H1 (cell line): ENCODE measurements around the gene VCY. TPM values are rescaled to one million over a fixed set of nuclear protein-coding genes. Genes with fewer than 3 reads are reported as not detected.
A peak's percentile ranks its signal among the peaks of the same experiment; 100 is the strongest.
"Not testable (repeated sequence)": the region's sequence is repeated elsewhere in the genome, so short reads cannot be mapped to it uniquely, and the experiment has no call there.

Experiments
- CTCF ChIA-PET: fragments of 300-600 bp; sonication (Branson Sonifier 250); formaldehyde crosslinking; loops from one replicate; lab custom pipeline; 2021; ENCODE audit not compliant: partially characterized antibody; lab: Charles Lee
- POLR2A ChIA-PET: fragments of 300-600 bp; sonication (Branson Sonifier 250); formaldehyde crosslinking; loops from one replicate; lab custom pipeline; 2021; ENCODE audit warnings: inconsistent platforms; ENCODE audit not compliant: partially characterized antibody; lab: Charles Lee
- DNase-seq, 2 experiments: peaks; one replicate each; pipeline versions ENCODE4 v3.0.0 to v3.0.0-alpha.2; 2010 to 2022; ENCODE audit warnings: low spot score in 2 of 2, low read depth in 1 of 2, mixed read lengths in 1 of 2
- FAIRE-seq: peaks from 2 replicates; lab custom pipeline; 2011; peaks lifted over from hg19 to GRCh38; lab: Jason Lieb, UNC
- H2AFZ ChIP-seq: 2 replicates; pipeline ENCODE4 v1.8.1; 2012; ENCODE audit warnings: low read length, inconsistent platforms
- H2AK5ac ChIP-seq: 2 replicates; pipeline ENCODE4 v1.6.1; 2013; ENCODE audit warnings: low read depth, low read length
- H2BK120ac ChIP-seq: replicated peaks from 2 replicates; pipeline ENCODE3; 2013; ENCODE audit warnings: low read depth, low read length, inconsistent platforms
- H2BK12ac ChIP-seq: 2 replicates; pipeline ENCODE4 v1.6.1; 2013; ENCODE audit warnings: low read depth, low read length
- H2BK15ac ChIP-seq: 2 replicates; pipeline ENCODE4 v1.6.1; 2013; ENCODE audit warnings: low read length
- H2BK20ac ChIP-seq: 2 replicates; pipeline ENCODE4 v1.6.1; 2013; ENCODE audit warnings: low read length
- H2BK5ac ChIP-seq: 2 replicates; pipeline ENCODE4 v1.6.1; 2013; ENCODE audit warnings: low read depth, low read length
- H3K14ac ChIP-seq: 2 replicates; pipeline ENCODE4 v1.6.1; 2013; ENCODE audit warnings: inconsistent platforms; ENCODE audit not compliant: insufficient read length
- H3K18ac ChIP-seq: 2 replicates; pipeline ENCODE4 v1.6.1; 2013; ENCODE audit warnings: low read length; ENCODE audit errors: extremely low read depth
- H3K23ac ChIP-seq: 2 replicates; pipeline ENCODE4 v1.6.1; 2013; ENCODE audit warnings: inconsistent platforms; ENCODE audit not compliant: insufficient read length
- H3K23me2 ChIP-seq: 2 replicates; pipeline ENCODE4 v1.6.1; 2013; ENCODE audit warnings: low read depth, low read length
- H3K27ac ChIP-seq: 2 replicates; pipeline ENCODE4 v1.6.1; 2011; ENCODE audit warnings: low read depth, low read length, inconsistent platforms
- H3K27me3 ChIP-seq, 4 experiments: replicated peaks in 1 of 4; 1 replicate in 1 of 4; 2 replicates in 3 of 4; pipeline versions ENCODE4 v1.6.1 to v1.8.1; 2011 to 2013; ENCODE audit warnings: low read length in 3 of 4, mild to moderate bottlenecking in 3 of 4, inconsistent platforms in 2 of 4, mixed read lengths in 2 of 4, moderate library complexity in 1 of 4; ENCODE audit not compliant: control insufficient read depth in 3 of 4, insufficient read depth in 3 of 4; ENCODE audit errors: extremely low read depth in 1 of 4
- H3K36me3 ChIP-seq, 4 experiments: 2 replicates each; pipeline versions ENCODE4 v1.6.1 to v1.8.1; 2011 to 2013; ENCODE audit warnings: mild to moderate bottlenecking in 4 of 4, low read length in 3 of 4, moderate library complexity in 2 of 4, control low read depth in 1 of 4, inconsistent platforms in 1 of 4; ENCODE audit not compliant: insufficient read depth in 4 of 4, control insufficient read depth in 2 of 4
- H3K4ac ChIP-seq: replicated peaks from 2 replicates; pipeline ENCODE3; 2013; ENCODE audit warnings: low read length, low read depth, mixed read lengths, inconsistent platforms; ENCODE audit not compliant: insufficient read length
- H3K4me1 ChIP-seq, 4 experiments: replicated peaks in 1 of 4; 1 replicate in 1 of 4; 2 replicates in 3 of 4; pipeline versions ENCODE4 v1.6.1 to v1.8.1; 2011 to 2013; ENCODE audit warnings: low read length in 3 of 4, inconsistent platforms in 2 of 4, mixed read lengths in 1 of 4; ENCODE audit not compliant: insufficient read depth in 4 of 4, control insufficient read depth in 3 of 4
- H3K4me2 ChIP-seq, 2 experiments: 2 replicates each; pipeline versions ENCODE4 v1.6.1 to v1.8.1; 2011 to 2013; ENCODE audit warnings: low read depth in 2 of 2, low read length in 2 of 2, control low read depth in 1 of 2, inconsistent platforms in 1 of 2, mild to moderate bottlenecking in 1 of 2; ENCODE audit not compliant: insufficient read depth in 1 of 2
- H3K4me3 ChIP-seq, 4 experiments: fragments of 200-600, 300-600 bp in 1 of 4; sonication (generic), shearing (Covaris generic), sonication (Bioruptor Twin) in 1 of 4; 2 replicates each; pipeline versions ENCODE4 v1.5.1 to v1.8.1; 2011 to 2016; ENCODE audit warnings: low read length in 4 of 4, low read depth in 3 of 4, control low read depth in 2 of 4, inconsistent platforms in 2 of 4, mild to moderate bottlenecking in 2 of 4, mixed read lengths in 1 of 4, moderate library complexity in 1 of 4; ENCODE audit not compliant: insufficient read depth in 2 of 4; ENCODE audit errors: extremely low read depth in 1 of 4
- H3K56ac ChIP-seq: replicated peaks from 2 replicates; pipeline ENCODE3; 2013; ENCODE audit warnings: low read depth, mild to moderate bottlenecking, mixed read lengths, low read length, inconsistent platforms; ENCODE audit not compliant: insufficient read length
- H3K79me1 ChIP-seq: 2 replicates; pipeline ENCODE4 v1.6.1; 2013; ENCODE audit warnings: low read depth, low read length, control low read depth
- H3K79me2 ChIP-seq, 2 experiments: 2 replicates each; pipeline versions ENCODE4 v1.6.1 to v1.8.1; 2012 to 2013; ENCODE audit warnings: low read length in 2 of 2, mild to moderate bottlenecking in 2 of 2, inconsistent platforms in 1 of 2; ENCODE audit not compliant: insufficient read depth in 2 of 2, control insufficient read depth in 1 of 2
- H3K9ac ChIP-seq, 4 experiments: replicated peaks in 1 of 4; 1 replicate in 1 of 4; 2 replicates in 3 of 4; pipeline versions ENCODE4 v1.6.1 to v1.8.1; 2011 to 2013; ENCODE audit warnings: low read depth in 3 of 4, low read length in 3 of 4, control low read depth in 2 of 4, mild to moderate bottlenecking in 2 of 4, moderate library complexity in 2 of 4, inconsistent platforms in 1 of 4; ENCODE audit errors: extremely low read depth in 1 of 4
- H3K9me3 ChIP-seq, 2 experiments: 2 replicates each; pipeline versions ENCODE4 v1.6.1 to v1.8.1; 2012 to 2013; ENCODE audit warnings: mild to moderate bottlenecking in 2 of 2, moderate library complexity in 2 of 2, control low read depth in 1 of 2, inconsistent platforms in 1 of 2, low read depth in 1 of 2, low read length in 1 of 2, mixed read lengths in 1 of 2; ENCODE audit not compliant: insufficient read depth in 2 of 2
- H4K20me1 ChIP-seq, 2 experiments: replicated peaks in 1 of 2; 2 replicates each; pipeline versions ENCODE3 to v1.8.1; 2011 to 2013; ENCODE audit warnings: inconsistent platforms in 2 of 2, low read length in 2 of 2, mild to moderate bottlenecking in 1 of 2; ENCODE audit not compliant: insufficient read depth in 2 of 2, control insufficient read depth in 1 of 2
- H4K5ac ChIP-seq: 2 replicates; pipeline ENCODE4 v1.6.1; 2013; ENCODE audit warnings: low read length, low read depth, mixed read lengths, inconsistent platforms; ENCODE audit not compliant: insufficient read length
- H4K8ac ChIP-seq: 2 replicates; pipeline ENCODE4 v1.8.0; 2013; ENCODE audit warnings: mild to moderate bottlenecking, moderate library complexity, low read length, inconsistent platforms; ENCODE audit not compliant: insufficient read depth; ENCODE audit errors: extremely low read depth
- H4K91ac ChIP-seq: replicated peaks from 2 replicates; pipeline ENCODE3; 2013; ENCODE audit warnings: low read length, mixed read lengths, inconsistent platforms; ENCODE audit not compliant: insufficient read length
- WGBS, 2 experiments: shearing (Covaris generic) in 1 of 2; methylation state at CpG; one replicate each; pipeline versions ENCODE4 v1.1.6 to v1.1.7; 2013 to 2015; ENCODE audit warnings: low lambda C conversion rate in 2 of 2, mixed read lengths in 2 of 2, inconsistent platforms in 1 of 2, low coverage in 1 of 2, missing lambda C conversion rate in 1 of 2; ENCODE audit not compliant: insufficient replicate concordance in 2 of 2, insufficient coverage in 1 of 2, insufficient read length in 1 of 2; ENCODE audit errors: extremely low coverage in 1 of 2, missing lambda C conversion rate in 1 of 2; 5-methylcytosine and 5-hydroxymethylcytosine counted together
- long read RNA-seq, 2 experiments: library from RNA in 1 of 2; library from capped mRNA in 1 of 2; stranded (forward); transcript quantifications; one replicate each; pipeline ENCODE4 v2.0.0, GENCODE V29; 2021; ENCODE audit warnings: inconsistent platforms in 1 of 2
- polyA minus RNA-seq, 3 experiments: library from RNA; depleted of rRNA, polyadenylated mRNA; stranded (reverse); fragments of >200 nt; gene quantifications; 1 replicate in 2 of 3; 2 replicates in 1 of 3; pipeline ENCODE4 v1.2.3, GENCODE V29; 2011
- polyA plus RNA-seq, 7 experiments: library from polyadenylated mRNA; depleted of rRNA in 3 of 7; stranded (reverse) in 5 of 7; unstranded in 2 of 7; fragments of >200 nt in 5 of 7; fragments of 200-250 nt in 2 of 7; gene quantifications; 1 replicate in 5 of 7; 2 replicates in 1 of 7; 4 replicates in 1 of 7; pipeline versions ENCODE4 v1.2.1 to v1.2.3, GENCODE V29; 2011 to 2013; ENCODE audit warnings: missing spikeins in 2 of 7, mixed read lengths in 2 of 7
- total RNA-seq: library from RNA; stranded (reverse); fragmentation: NEBNext Ultra II Directional; extraction: Animal tissue kit (Norgen Biotek cat#: 25700); gene quantifications from 2 replicates; pipeline ENCODE4 v1.2.1, GENCODE V29; 2021

Gene VCY
- total RNA-seq, result 0.65 TPM in 1 of 2 replicates, not detected in the other
- not detected in 2 replicates for polyA plus RNA-seq (2011; rRNA removed)
- polyA plus RNA-seq (2011; cell fraction: cytosol; rRNA removed), result 0.31 TPM
- not detected for polyA plus RNA-seq (2011; cell fraction: nucleus; rRNA removed)
- not detected in 4 replicates for polyA plus RNA-seq (2012, experiment 1 of 2)
- polyA plus RNA-seq (2012, experiment 2 of 2), result not detected
- 0.24 TPM for polyA plus RNA-seq (2013, experiment 1 of 2)
- 0.55 TPM for polyA plus RNA-seq (2013, experiment 2 of 2)
- not detected in 2 replicates for polyA minus RNA-seq (2011; rRNA and poly(A)+ RNA removed)
- not detected for polyA minus RNA-seq (2011; cell fraction: cytosol; rRNA and poly(A)+ RNA removed)
- not detected for polyA minus RNA-seq (2011; cell fraction: nucleus; rRNA and poly(A)+ RNA removed)
- long read RNA-seq, experiment 1, result 0 reads
- long read RNA-seq, experiment 2, result 0 reads

DNA sequence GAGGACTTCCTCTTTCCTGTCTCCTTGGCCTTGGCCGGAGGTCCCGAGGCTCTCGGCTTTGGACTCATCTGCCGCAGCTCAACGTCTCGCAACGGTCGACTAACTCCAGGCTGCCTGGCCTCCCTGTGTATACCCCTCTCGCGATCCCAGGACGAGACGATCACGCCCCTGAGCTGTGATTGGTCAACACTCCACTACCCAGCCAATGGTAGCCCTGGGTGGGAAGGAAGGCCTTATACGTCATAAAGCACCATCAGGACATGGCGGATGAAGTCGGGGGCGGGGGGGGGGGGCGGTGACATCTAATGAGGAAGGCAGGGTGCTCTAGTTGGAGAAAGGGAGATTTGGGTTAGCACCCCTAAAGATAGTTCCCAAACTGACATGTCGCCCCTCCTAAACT, at the start of gene VCY:
Gene VCY (minus strand): TSS at position 101 of the 400 bp plus-strand sequence. CDS start 33 bp downstream, at position 68.
- H3K9ac ChIP-seq, H2AFZ ChIP-seq, H3K14ac ChIP-seq, H3K18ac ChIP-seq, H3K9me3 ChIP-seq, H2AK5ac ChIP-seq, H3K36me3 ChIP-seq, H3K4ac ChIP-seq, H2BK5ac ChIP-seq, H4K8ac ChIP-seq, H3K4me2 ChIP-seq, H4K5ac ChIP-seq, CTCF ChIA-PET, H2BK12ac ChIP-seq, H3K4me1 ChIP-seq, H3K27ac ChIP-seq, H4K20me1 ChIP-seq, H3K23me2 ChIP-seq, H4K91ac ChIP-seq, H3K27me3 ChIP-seq, POLR2A ChIA-PET, H2BK20ac ChIP-seq, DNase-seq, H2BK15ac ChIP-seq, H3K23ac ChIP-seq, H3K56ac ChIP-seq, H3K79me2 ChIP-seq, H3K79me1 ChIP-seq, H2BK120ac ChIP-seq, H3K4me3 ChIP-seq: not testable (repeated sequence)
- WGBS, 2 experiments, result no CpG with 5 or more reads among the region's 19 CpGs
- peak; percentile 7 for FAIRE-seq

- H4K20me1 ChIP-seq, H3K9ac ChIP-seq, H2BK12ac ChIP-seq, H3K4me3 ChIP-seq, H3K36me3 ChIP-seq, H3K18ac ChIP-seq, H3K27ac ChIP-seq, H3K79me1 ChIP-seq, H3K23ac ChIP-seq, H4K5ac ChIP-seq, H2AK5ac ChIP-seq, H3K4ac ChIP-seq, FAIRE-seq, H3K4me1 ChIP-seq, POLR2A ChIA-PET, H4K8ac ChIP-seq, CTCF ChIA-PET, H3K9me3 ChIP-seq, H3K27me3 ChIP-seq, H3K4me2 ChIP-seq, H3K14ac ChIP-seq, H2AFZ ChIP-seq, H2BK20ac ChIP-seq, H3K79me2 ChIP-seq, H2BK15ac ChIP-seq, H4K91ac ChIP-seq, H2BK5ac ChIP-seq, H2BK120ac ChIP-seq, H3K23me2 ChIP-seq, DNase-seq, H3K56ac ChIP-seq: not testable (repeated sequence)
- no CpG with 5 or more reads among the region's 2 CpGs for WGBS, 2 experiments
Measured at GRCh38 chrY:14030395-14030794, 44.1 kb upstream of the VCY start.
